ENCODE data around the gene LKAAEAR1. TPM values are rescaled to one million over a fixed set of nuclear protein-coding genes. Genes with fewer than 3 reads are reported as not detected.

The LKAAEAR1 gene
- total and polyA plus RNA-seq, 2 of the 13 experiments (the other 11 are each of a cell fraction or from before 2014, with no cell fraction given) = not detected

- TF ChIP-seq E2F5 (CRISPR knock-in tag; conservative IDR thresholded peaks at IDR 0.05) (no peak), KDM3A (CRISPR knock-in tag; IDR thresholded peaks at IDR 0.05; ENCODE audit: low read depth) (peak; percentile 76; the same call in 1 of the 2 replicates), ELF3 (CRISPR knock-in tag; IDR thresholded peaks at IDR 0.05) (peak; percentile 87), JARID2 (CRISPR knock-in tag; IDR thresholded peaks at IDR 0.05; ENCODE audit: insufficient replicate concordance) (peak; percentile 80), ZFP82 (CRISPR knock-in tag; IDR thresholded peaks at IDR 0.05; ENCODE audit: borderline replicate concordance) (no peak), HIVEP1 (CRISPR knock-in tag; IDR thresholded peaks at IDR 0.05) (no peak), KDM6A (CRISPR knock-in tag; IDR thresholded peaks at IDR 0.05; ENCODE audit: low read depth) (peak; percentile 29; the same call in 1 of the 2 replicates), ZNF362 (CRISPR knock-in tag; IDR thresholded peaks at IDR 0.05; ENCODE audit: borderline replicate concordance) (0 out of 2 replicates have a peak, but pooled peaks have one; percentile 31), SIX1 (CRISPR knock-in tag; IDR thresholded peaks at IDR 0.05; ENCODE audit: borderline replicate concordance) (no peak), YEATS2 (CRISPR knock-in tag; IDR thresholded peaks at IDR 0.05; ENCODE audit: borderline replicate concordance) (peak; percentile 82), SMYD3 (CRISPR knock-in tag; IDR thresholded peaks at IDR 0.05) (0 out of 2 replicates have a peak, but pooled peaks have one; percentile 0), TBP (CRISPR knock-in tag; IDR thresholded peaks at IDR 0.05) (peak; percentile 55; the same call in 1 of the 2 replicates), ZNF615 (CRISPR knock-in tag; IDR thresholded peaks at IDR 0.05; ENCODE audit: borderline replicate concordance) (no peak), ZNF468 (CRISPR knock-in tag; IDR thresholded peaks at IDR 0.05) (peak; percentile 29; the same call in 1 of the 2 replicates), BRF2 (CRISPR knock-in tag; IDR thresholded peaks at IDR 0.05) (no peak), JUNB (CRISPR knock-in tag; IDR thresholded peaks at IDR 0.05; ENCODE audit: borderline replicate concordance) (no peak), ZNF879 (CRISPR knock-in tag; IDR thresholded peaks at IDR 0.05) (no peak), TBX2 (CRISPR knock-in tag; IDR thresholded peaks at IDR 0.05; ENCODE audit: borderline replicate concordance) (peak; percentile 76), PRPF4 (IDR thresholded peaks at IDR 0.05; ENCODE audit: low read depth, low read length, poor library complexity, severe bottlenecking) (no peak), ZBTB20 (CRISPR knock-in tag; IDR thresholded peaks at IDR 0.05; ENCODE audit: borderline replicate concordance, low read depth) (peak; percentile 86), ZBTB26 (CRISPR knock-in tag; IDR thresholded peaks at IDR 0.05; ENCODE audit: borderline replicate concordance) (peak; percentile 16; the same call in 1 of the 2 replicates), RBM22 (optimal IDR thresholded peaks at IDR 0.05; ENCODE audit: low read length) (peak; percentile 19), MLX (CRISPR knock-in tag; IDR thresholded peaks at IDR 0.05) (peak; percentile 44; the same call in 1 of the 2 replicates), SOX5 (CRISPR knock-in tag; IDR thresholded peaks at IDR 0.05; ENCODE audit: borderline replicate concordance) (no peak; the same call in 1 of the 2 replicates), WIZ (CRISPR knock-in tag; IDR thresholded peaks at IDR 0.05) (peak; percentile 67; the same call in 1 of the 2 replicates)
Observed at GRCh38 chr20:64053841-64054661, 30.1 kb downstream of the LKAAEAR1 start (continued).

Measured in HepG2 (cell line).